ENCODE measurements around the gene TENM3. TPM values are rescaled to one million over a fixed set of nuclear protein-coding genes. Genes with fewer than 3 reads are reported as not detected.

Gene TENM3
- total and polyA plus RNA-seq, 2 of the 8 experiments (the other 6 are each of a cell fraction or from before 2014, with no cell fraction given): 36.9 to 69.3 TPM

- Histone ChIP-seq H4K5ac (ENCODE audit: insufficient read length, low read depth, low read length) (no peak overlapping the region), H3K4me3 (ENCODE audit: extremely low read depth in 1 of 4, insufficient read depth in 2 of 4, low read depth in 3 of 4, low read length in 4 of 4) (no peak overlapping the region), H3K14ac (ENCODE audit: insufficient read length) (no peak overlapping the region), H3K18ac (ENCODE audit: extremely low read depth, low read length) (no peak overlapping the region), H4K20me1 (replicated peaks in 1 of 2; ENCODE audit: control insufficient read depth in 1 of 2, insufficient read depth in 2 of 2, low read length in 2 of 2) (no peaks in the 10 kb centered on the region), H4K91ac (replicated peaks; ENCODE audit: insufficient read length, low read length) (no peak overlapping the region), H3K36me3 (ENCODE audit: control insufficient read depth in 2 of 4, insufficient read depth in 4 of 4, low read length in 3 of 4) (peaks cover 0 to 2% (median 0%) of the 10 kb centered on the region in 4 experiments; a peak in 2 of 8 replicates), H2BK12ac (ENCODE audit: low read depth, low read length) (no peak overlapping the region), H3K27ac (ENCODE audit: low read depth, low read length) (no peak overlapping the region), H2BK20ac (ENCODE audit: low read length) (no peak overlapping the region), H2AFZ (ENCODE audit: low read length) (no peak overlapping the region), H3K4me1 (replicated peaks in 1 of 4; ENCODE audit: control insufficient read depth in 3 of 4, insufficient read depth in 4 of 4, low read length in 3 of 4) (no peaks in the 10 kb centered on the region), H3K9me3 (ENCODE audit: insufficient read depth in 2 of 2, low read depth in 1 of 2, low read length in 1 of 2) (peaks cover 7% of the 10 kb centered on the region in 2 experiments; a peak in 2 of 4 replicates), H3K56ac (replicated peaks; ENCODE audit: insufficient read length, low read depth, low read length) (no peak overlapping the region), H4K8ac (ENCODE audit: extremely low read depth, insufficient read depth, low read length) (no peak overlapping the region), H2AK5ac (ENCODE audit: low read depth, low read length) (no peak overlapping the region), H3K4me2 (ENCODE audit: insufficient read depth in 1 of 2, low read depth in 2 of 2, low read length in 2 of 2) (no peak overlapping the region), H3K23me2 (ENCODE audit: low read depth, low read length) (no peaks in the 10 kb centered on the region), H2BK15ac (ENCODE audit: low read length) (no peak overlapping the region), H3K27me3 (replicated peaks in 1 of 4; ENCODE audit: control insufficient read depth in 3 of 4, extremely low read depth in 1 of 4, insufficient read depth in 3 of 4, low read length in 3 of 4) (no peaks in the 10 kb centered on the region), H3K9ac (replicated peaks in 1 of 4; ENCODE audit: extremely low read depth in 1 of 4, low read depth in 3 of 4, low read length in 3 of 4) (no peak overlapping the region), H2BK120ac (replicated peaks; ENCODE audit: low read depth, low read length) (no peak overlapping the region), H2BK5ac (ENCODE audit: low read depth, low read length) (no peak overlapping the region), H3K79me2 (ENCODE audit: control insufficient read depth in 1 of 2, insufficient read depth in 2 of 2, low read length in 2 of 2) (peaks cover 0 to 69% of the 10 kb centered on the region in 2 experiments; a peak in 3 of 4 replicates), H3K79me1 (ENCODE audit: low read depth, low read length) (peaks cover 2% of the 10 kb centered on the region; the same call in 1 of the 2 replicates), H3K4ac (replicated peaks; ENCODE audit: insufficient read length, low read depth, low read length) (no peak overlapping the region), H3K23ac (ENCODE audit: insufficient read length) (no peak overlapping the region)
- WGBS, 2 experiments (ENCODE audit: extremely low coverage in 1 of 2, insufficient coverage in 1 of 2, insufficient read length in 1 of 2, insufficient replicate concordance in 2 of 2, low coverage in 1 of 2, low lambda C conversion rate in 2 of 2, missing lambda C conversion rate in 1 of 2): 86% methylated on average over 6 of the region's 6 CpGs; no CpG with 5 or more reads in 1 of the 2 experiments
- TF ChIP-seq ATF2 (IDR thresholded peaks at IDR 0.05; ENCODE audit: low read length) (no peak), CHD2 (IDR thresholded peaks at IDR 0.05; ENCODE audit: low read length) (peak; percentile 67)
- FAIRE-seq (peak; percentile 63), DNase-seq (ENCODE audit: low read depth in 1 of 2, low spot score in 2 of 2) (no peak)
- ChIA-PET POLR2A (ENCODE audit: partially characterized antibody) (no interaction called here), CTCF (ENCODE audit: partially characterized antibody) (no interaction called here)
Measured at GRCh38 chr4:182483685-182484084, 240.5 kb downstream of the TENM3 start.
